Measurements from ENCODE around the gene TPBGL. TPM values are rescaled to one million over a fixed set of nuclear protein-coding genes. Genes with fewer than 3 reads are reported as not detected.

Gene TPBGL
- polyA plus RNA-seq, 3 donors: not detected

DNA sequence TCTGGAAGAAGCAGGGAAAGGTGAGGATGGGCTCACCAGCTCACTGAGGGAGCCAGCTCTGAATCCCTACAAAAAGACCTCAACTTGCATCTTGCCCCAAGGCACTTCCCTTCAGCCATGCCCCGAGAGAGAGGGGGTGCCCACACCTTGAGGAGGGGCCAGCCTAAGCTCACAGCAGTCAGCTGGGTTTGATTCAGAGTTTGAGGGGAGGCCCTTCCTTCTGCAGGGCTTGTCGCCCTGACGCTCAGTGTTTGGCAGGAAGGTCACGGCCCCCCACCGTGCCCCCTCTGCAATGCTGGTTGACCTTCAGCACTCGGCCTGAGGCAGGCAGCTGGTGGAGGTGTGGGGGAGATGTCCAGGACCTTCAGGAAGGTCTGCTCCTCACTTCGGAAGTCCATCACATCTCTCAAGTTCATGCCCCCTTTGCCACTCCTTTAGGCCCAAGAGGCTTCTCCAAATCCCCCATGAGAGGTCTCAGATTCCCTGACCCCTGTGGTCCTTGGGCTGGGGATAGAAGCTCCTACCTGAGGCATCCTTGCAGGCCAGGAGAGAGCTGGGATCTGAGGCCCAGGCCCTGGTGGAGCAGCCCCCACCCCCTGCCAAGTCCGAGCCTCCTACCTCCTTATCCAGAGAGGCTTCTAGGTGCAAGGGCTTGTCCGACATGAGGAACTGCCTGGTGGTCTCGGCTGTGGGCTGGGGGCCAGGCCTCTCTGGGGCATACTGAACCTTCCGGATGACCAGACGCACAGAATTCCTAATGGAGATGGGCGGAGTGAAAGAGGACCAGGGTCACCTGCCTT is 37.6 kb downstream of the TPBGL start:
- H3K27me3 ChIP-seq (ENCODE audit: control insufficient read depth in 2 of 2, insufficient read depth in 2 of 2, low read length in 2 of 2): no peaks in the 10 kb centered on the region
- peaks cover 73 to 90% of the 10 kb centered on the region in 2 donors for H3K36me3 Mint-ChIP-seq
- H2AFZ ChIP-seq (ENCODE audit: insufficient read depth, low read depth, low read length, poor library complexity, severe bottlenecking): no peak overlapping the region
- H3K4me2 ChIP-seq (replicated peaks; ENCODE audit: extremely low read depth, low read length, poor library complexity, severe bottlenecking): no peak overlapping the region
- H3K4me3 ChIP-seq (replicated peaks in 1 of 3; ENCODE audit: low read depth in 2 of 3, low read length in 3 of 3): no peak overlapping the region
- no peaks in the 10 kb centered on the region for H3K27me3 Mint-ChIP-seq (ENCODE audit: low read depth in 3 of 3)
- H3K9ac ChIP-seq (ENCODE audit: insufficient read depth, low read length, poor library complexity, severe bottlenecking): no peak overlapping the region
- H3K4me1 ChIP-seq (ENCODE audit: control insufficient read depth in 1 of 2, insufficient read depth in 2 of 2, low read length in 2 of 2): peaks cover 26 to 28% of the 10 kb centered on the region in 2 donors
- no peaks in the 10 kb centered on the region for H3K9me3 ChIP-seq (replicated peaks in 1 of 2; ENCODE audit: control insufficient read depth in 1 of 2, insufficient read depth in 1 of 2, low read length in 2 of 2)
- no peak overlapping the region for H3K4me3 Mint-ChIP-seq
- H3K9me3 Mint-ChIP-seq: peaks cover 0 to 2% (median 0%) of the 10 kb centered on the region in 7 donors
- peak overlapping the region in 5 of 7 donors; percentile 4 to 91 (median 42) for H3K27ac Mint-ChIP-seq
- peaks cover 94% of the 10 kb centered on the region for H4K20me1 ChIP-seq (ENCODE audit: insufficient read depth, low read length)
- peaks cover 78 to 88% of the 10 kb centered on the region in 2 donors for H3K36me3 ChIP-seq (replicated peaks in 1 of 2; ENCODE audit: control insufficient read depth in 1 of 2, insufficient read depth in 2 of 2, low read length in 2 of 2)
- H3K79me2 ChIP-seq (ENCODE audit: insufficient read depth, low read length): no peaks in the 10 kb centered on the region
- TF ChIP-seq, protein P1, sequence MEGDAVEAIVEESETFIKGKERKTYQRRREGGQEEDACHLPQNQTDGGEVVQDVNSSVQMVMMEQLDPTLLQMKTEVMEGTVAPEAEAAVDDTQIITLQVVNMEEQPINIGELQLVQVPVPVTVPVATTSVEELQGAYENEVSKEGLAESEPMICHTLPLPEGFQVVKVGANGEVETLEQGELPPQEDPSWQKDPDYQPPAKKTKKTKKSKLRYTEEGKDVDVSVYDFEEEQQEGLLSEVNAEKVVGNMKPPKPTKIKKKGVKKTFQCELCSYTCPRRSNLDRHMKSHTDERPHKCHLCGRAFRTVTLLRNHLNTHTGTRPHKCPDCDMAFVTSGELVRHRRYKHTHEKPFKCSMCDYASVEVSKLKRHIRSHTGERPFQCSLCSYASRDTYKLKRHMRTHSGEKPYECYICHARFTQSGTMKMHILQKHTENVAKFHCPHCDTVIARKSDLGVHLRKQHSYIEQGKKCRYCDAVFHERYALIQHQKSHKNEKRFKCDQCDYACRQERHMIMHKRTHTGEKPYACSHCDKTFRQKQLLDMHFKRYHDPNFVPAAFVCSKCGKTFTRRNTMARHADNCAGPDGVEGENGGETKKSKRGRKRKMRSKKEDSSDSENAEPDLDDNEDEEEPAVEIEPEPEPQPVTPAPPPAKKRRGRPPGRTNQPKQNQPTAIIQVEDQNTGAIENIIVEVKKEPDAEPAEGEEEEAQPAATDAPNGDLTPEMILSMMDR (IDR thresholded peaks at IDR 0.05): no peak
- intact Hi-C loops (cut with micrococcal nuclease): no loop called here
- H3K4me1 Mint-ChIP-seq: peaks cover 36% of the 10 kb centered on the region
- no peak for DNase-seq
- WGBS (ENCODE audit: insufficient coverage): 96% methylated on average over 6 of the region's 13 CpGs
- H3K27ac ChIP-seq (ENCODE audit: low read depth in 1 of 2, low read length in 2 of 2): peak overlapping the region in 1 of 2 donors; percentile 76

DNA sequence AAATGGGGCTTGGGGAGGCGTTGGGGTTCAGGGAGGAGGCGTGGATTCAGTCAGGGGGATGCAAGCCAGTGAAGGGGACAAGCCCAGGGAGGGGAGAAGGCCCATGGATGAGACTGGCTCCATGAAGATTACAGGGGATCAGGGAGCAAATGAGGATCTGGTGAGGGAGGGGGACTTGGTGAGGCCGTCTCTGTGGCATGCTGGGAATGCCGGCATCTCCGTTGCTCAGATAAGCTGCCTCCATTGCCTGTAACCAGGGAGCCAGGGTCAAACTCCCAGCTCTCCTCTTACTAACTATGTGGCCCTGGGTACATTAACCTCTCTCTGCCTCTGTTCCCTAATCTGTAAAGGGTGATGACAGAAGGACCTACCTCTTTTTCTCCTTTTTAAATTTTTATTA is 38.7 kb downstream of the TPBGL start:
- peaks cover 0 to 2% (median 0%) of the 10 kb centered on the region in 7 donors for H3K9me3 Mint-ChIP-seq
- no peaks in the 10 kb centered on the region for H3K27me3 ChIP-seq (ENCODE audit: control insufficient read depth in 2 of 2, insufficient read depth in 2 of 2, low read length in 2 of 2)
- H3K9me3 ChIP-seq (replicated peaks in 1 of 2; ENCODE audit: control insufficient read depth in 1 of 2, insufficient read depth in 1 of 2, low read length in 2 of 2): no peaks in the 10 kb centered on the region
- TF ChIP-seq, protein P1 (IDR thresholded peaks at IDR 0.05): no peak
- WGBS (ENCODE audit: insufficient coverage): 96% methylated on average over 3 of the region's 5 CpGs
- peaks cover 0 to 2% (median 0%) of the 10 kb centered on the region in 3 donors for H3K27me3 Mint-ChIP-seq (ENCODE audit: low read depth in 3 of 3)
- peak overlapping the region in 1 of 2 donors; percentile 76 for H3K27ac ChIP-seq (ENCODE audit: low read depth in 1 of 2, low read length in 2 of 2)
- no peak overlapping the region for H2AFZ ChIP-seq (ENCODE audit: insufficient read depth, low read depth, low read length, poor library complexity, severe bottlenecking)
- DNase-seq: no peak
- H3K36me3 Mint-ChIP-seq: peaks cover 70 to 90% of the 10 kb centered on the region in 2 donors
- peaks cover 94% of the 10 kb centered on the region for H4K20me1 ChIP-seq (ENCODE audit: insufficient read depth, low read length)
- H3K4me2 ChIP-seq (replicated peaks; ENCODE audit: extremely low read depth, low read length, poor library complexity, severe bottlenecking): no peak overlapping the region
- intact Hi-C loops (cut with micrococcal nuclease): no loop called here
- H3K79me2 ChIP-seq (ENCODE audit: insufficient read depth, low read length): no peaks in the 10 kb centered on the region
- peaks cover 22 to 25% of the 10 kb centered on the region in 2 donors for H3K4me1 ChIP-seq (ENCODE audit: control insufficient read depth in 1 of 2, insufficient read depth in 2 of 2, low read length in 2 of 2)
- no peak overlapping the region for H3K4me3 Mint-ChIP-seq
- peaks cover 78 to 88% of the 10 kb centered on the region in 2 donors for H3K36me3 ChIP-seq (replicated peaks in 1 of 2; ENCODE audit: control insufficient read depth in 1 of 2, insufficient read depth in 2 of 2, low read length in 2 of 2)
- H3K4me1 Mint-ChIP-seq: peaks cover 32% of the 10 kb centered on the region
- peak overlapping the region in 2 of 7 donors; percentile 47 to 60 for H3K27ac Mint-ChIP-seq
- no peak overlapping the region for H3K4me3 ChIP-seq (replicated peaks in 1 of 3; ENCODE audit: low read depth in 2 of 3, low read length in 3 of 3)
- H3K9ac ChIP-seq (ENCODE audit: insufficient read depth, low read length, poor library complexity, severe bottlenecking): no peak overlapping the region

All from CD14-positive monocyte (primary cell).